HS-27A (cell line): ENCODE results near the gene GNA15.
"Not testable (repeated sequence)": the region's sequence is repeated elsewhere in the genome, so short reads cannot be mapped to it uniquely, and the experiment has no call there.

Experiments
- DNase-seq: peaks from one replicate; pipeline ENCODE4 v3.0.0-alpha.2; 2012; ENCODE audit warnings: low read depth, missing footprints

Gene GNA15

GRCh38 chr19:3135961-3136683, at the start of gene GNA15:
Gene GNA15, plus strand, starts transcription at chr19:3136033. Its CDS starts 418 bp downstream, at chr19:3136451.
- no peak for DNase-seq

GRCh38 chr19:3087769-3088168, 48.1 kb upstream of the GNA15 start:
- DNase-seq, result no peak

GRCh38 chr19:3089299-3089855, 46.5 kb upstream of the GNA15 start:
- DNase-seq, result not testable (repeated sequence)

- no peak for DNase-seq
Measured at GRCh38 chr19:3094601-3095440, 41.0 kb upstream of the GNA15 start.

DNA sequence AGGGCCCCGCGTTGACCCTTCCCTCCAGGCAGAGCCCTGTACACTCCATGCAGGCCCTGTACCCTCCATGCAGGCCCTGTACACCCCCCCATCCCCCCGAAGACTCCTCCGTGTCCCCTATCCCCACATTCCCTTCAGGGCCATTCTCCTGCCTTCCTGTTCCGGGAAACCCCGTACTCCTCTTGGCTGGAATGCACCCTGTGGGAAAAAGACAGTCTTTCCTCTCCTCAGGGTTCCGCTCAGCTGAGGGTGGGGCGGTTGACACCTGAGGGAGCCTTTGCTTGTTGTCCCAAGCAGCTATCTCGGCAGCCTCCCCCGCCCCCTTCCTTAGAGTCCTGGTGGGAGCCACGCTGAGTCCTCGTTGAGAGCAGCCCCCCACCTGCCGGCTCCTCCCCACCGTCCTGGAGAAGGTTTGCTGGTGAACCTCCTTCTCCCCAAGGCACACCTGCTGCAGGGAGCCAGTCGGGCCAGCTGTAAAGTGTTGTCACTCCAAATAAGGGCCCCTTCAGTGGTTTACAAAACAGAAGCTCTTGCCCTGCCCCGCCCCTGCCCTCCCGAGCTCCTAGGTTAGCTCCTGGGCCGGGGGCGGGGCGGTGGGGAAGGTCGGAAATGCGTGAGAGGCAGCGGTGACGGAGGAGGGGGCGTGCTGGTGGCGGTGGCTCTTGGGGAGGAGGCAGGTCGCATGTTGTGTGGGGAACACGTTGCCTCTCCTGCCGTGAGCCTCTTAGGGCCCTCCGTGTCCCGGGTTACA, 40.2 kb upstream of the GNA15 start:
- DNase-seq, result no peak

DNA sequence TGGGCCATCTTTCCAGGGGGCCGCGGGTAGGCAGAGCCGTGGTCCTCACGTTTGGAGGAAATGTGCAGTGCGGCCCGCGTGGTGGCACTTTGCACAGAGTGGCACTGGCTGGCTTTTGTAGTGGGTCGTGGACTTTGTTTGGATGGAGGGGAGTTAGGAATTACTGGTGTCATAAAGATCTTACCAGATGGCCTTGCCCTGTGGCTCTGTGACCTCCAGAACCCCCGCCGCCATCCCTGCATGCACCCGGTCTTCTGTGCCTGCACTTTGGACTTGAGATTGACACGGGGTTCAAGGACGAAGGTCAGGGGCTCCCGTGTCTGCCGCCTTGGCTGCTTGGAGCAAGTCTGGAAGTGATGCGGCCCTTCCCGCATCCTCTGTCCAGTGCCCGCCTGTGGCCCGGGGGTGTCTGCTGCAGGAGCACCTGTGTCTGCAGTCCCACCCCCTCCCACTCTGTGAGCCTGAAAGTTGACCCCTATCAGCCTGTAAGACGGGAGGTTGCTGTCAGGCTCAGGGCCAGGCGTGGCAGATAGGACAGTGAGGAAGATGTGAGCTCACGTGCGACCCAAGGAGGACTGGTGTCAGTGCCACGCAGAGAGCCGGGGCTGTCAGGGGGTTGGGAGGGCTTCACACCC, 39.4 kb upstream of the GNA15 start:
- DNase-seq, result no peak

- no peak for DNase-seq
Measured at GRCh38 chr19:3096902-3097326, 38.9 kb upstream of the GNA15 start.

GRCh38 chr19:3097442-3097871, 38.4 kb upstream of the GNA15 start:
- no peak for DNase-seq

DNA sequence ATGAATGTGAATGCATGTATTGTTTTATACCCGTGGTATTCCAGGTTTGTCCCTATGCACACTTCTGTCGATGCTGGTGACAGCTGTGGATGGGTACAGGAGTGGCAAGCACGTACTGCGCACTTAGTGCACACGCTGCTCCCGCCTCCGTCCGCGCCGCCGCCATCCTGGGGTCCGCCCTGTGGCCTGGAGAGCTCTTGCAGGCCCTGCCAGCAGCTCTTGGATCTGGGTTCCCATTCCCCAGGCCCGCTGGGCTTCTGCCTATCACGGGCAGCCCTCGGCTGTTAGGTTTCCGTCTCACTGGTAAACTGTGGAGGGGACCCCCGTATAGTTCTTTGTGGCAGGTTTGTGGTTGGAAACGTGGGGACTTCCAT, 37.7 kb upstream of the GNA15 start:
- DNase-seq, result no peak

- no peak for DNase-seq
Measured at GRCh38 chr19:3098515-3099346, 37.1 kb upstream of the GNA15 start.

DNA sequence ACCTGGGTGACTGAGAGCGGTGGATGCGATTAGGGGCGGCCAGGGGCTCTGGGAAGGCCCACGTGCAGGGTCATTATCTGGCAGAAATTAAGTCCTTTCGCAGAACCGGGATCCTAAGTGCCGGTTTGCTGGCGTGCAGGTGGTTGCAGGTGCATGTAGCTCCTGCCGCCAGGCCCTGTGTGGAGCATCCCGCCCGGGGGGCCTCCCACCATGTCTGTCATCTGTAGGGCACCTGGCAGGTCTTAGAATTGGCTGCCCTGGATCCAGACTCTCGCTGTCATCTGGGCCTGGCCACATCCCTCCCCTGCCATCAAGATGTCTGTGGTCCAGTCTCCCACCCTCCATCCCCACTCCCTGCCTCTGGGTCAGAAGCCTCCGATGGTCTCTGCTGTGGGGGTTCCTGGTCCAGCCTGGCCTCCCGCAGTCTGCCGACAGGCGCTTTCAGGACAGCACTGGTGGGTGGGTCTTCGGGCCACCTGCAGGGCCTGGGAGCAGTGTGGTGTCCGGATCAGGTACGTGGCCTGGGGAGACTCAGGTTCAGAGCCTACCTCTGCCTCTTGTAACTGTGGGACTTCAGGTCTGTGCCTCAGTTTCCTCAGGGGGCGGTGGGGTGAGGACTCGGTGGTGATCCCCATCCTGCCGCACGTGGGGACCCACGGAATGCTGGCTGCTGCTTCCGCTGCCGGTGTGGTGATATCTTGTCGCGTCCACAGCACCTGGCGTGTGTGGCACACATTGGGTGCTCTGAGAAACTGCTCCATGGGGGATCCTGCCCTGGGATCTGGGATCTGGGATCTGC, 36.3 kb upstream of the GNA15 start:
- DNase-seq, result no peak

GRCh38 chr19:3100331-3100730, 35.5 kb upstream of the GNA15 start:
- DNase-seq, result no peak

DNA sequence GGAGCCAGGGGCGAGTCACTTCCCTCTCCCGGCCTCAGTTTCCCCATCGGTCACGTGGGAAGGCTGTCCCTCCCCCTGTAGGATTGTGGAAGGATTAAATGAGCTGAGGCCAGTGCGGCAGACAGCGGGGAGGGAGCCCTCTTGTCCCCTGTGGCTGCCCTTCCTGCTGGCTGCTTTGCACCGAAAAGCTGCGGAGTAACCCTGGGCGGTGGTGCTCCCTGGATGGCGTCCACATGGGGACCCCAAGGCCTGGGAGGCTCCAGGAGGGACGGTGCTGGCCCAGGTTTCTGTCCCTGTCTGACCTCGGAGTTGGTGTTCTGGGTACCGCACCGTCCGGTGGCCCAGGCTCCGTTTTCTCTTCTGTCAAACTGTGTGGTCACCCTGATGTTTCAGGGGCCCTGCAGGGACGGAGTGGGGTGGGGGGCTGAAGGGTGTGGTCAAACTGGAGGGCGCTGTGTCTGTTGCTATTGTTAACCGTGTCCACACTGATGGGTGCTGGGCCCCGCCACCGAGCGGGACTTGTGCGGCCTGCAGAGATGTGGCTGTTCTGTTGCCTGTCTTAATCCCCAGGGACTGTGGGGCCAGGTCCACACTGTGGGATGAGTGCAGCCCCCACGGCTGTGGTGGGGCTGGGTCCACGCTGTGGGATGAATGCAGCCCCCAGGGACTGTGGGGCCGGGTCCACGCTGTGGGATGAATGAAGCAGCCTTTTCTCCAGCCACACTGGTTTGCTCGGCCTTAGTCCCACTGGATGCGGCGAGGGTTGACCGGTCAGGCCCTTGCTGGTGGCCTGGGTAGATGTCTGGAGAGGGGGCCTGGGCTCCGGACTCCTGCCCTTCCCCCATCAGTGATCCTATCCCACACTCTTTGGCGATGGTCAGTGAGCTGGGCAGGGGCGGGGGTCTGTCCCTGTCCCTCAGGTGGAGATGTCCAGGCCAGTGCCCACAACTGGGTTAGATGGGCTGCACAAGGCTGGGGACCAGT, 34.8 kb upstream of the GNA15 start:
- no peak for DNase-seq

DNA sequence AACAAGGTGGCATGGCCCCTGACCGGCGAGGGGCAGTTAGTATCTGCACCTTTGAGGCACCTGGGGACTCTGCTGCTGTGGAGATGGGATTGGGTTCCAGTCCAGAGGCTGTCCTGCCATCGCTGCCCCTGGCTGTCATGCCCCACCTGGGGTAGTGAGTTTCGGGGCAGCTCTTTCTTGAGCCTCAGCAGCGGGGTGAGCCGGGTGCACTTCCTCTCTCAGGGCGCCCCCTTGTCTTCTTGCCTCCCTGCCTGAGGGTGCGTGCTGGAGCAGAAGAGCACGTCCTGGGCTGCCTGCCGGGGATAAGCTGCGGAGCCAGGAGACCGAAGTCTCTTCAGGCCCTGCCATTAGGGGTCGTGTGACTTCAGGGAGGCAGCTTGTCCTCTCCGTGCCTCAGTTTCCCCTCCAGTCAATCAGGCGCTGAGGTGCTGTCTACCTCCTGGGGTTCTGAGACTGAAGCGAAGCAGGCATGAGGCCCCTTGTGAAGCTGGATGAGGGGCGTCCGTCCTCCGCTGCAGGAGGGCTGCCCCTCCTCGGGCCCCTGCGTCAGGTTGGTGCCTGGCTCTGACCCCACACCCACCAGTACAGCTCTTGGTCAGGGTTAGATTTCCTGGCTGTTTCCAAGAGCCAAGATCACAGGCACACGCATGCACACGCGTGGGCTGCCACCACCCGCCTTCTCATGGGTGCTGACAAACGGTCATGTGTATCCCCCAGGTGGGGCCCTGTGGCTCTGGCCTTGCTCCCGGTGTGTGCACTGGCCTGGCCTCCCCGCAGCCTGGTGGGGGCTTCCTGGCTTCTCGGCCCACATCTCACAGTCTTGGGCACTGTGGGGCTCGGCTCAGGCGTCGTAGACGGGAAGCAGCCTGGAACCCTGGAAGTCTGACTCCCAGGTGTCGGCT, 33.3 kb upstream of the GNA15 start:
- DNase-seq, result no peak

- no peak for DNase-seq
Measured at GRCh38 chr19:3104708-3104983, 31.2 kb upstream of the GNA15 start.

GRCh38 chr19:3105641-3106508, 30.0 kb upstream of the GNA15 start:
- DNase-seq, result no peak
